ENCODE measurements around the gene SLF2.
"Not testable (repeated sequence)": the region's sequence is repeated elsewhere in the genome, so short reads cannot be mapped to it uniquely, and the experiment has no call there.

The SLF2 gene

DNA sequence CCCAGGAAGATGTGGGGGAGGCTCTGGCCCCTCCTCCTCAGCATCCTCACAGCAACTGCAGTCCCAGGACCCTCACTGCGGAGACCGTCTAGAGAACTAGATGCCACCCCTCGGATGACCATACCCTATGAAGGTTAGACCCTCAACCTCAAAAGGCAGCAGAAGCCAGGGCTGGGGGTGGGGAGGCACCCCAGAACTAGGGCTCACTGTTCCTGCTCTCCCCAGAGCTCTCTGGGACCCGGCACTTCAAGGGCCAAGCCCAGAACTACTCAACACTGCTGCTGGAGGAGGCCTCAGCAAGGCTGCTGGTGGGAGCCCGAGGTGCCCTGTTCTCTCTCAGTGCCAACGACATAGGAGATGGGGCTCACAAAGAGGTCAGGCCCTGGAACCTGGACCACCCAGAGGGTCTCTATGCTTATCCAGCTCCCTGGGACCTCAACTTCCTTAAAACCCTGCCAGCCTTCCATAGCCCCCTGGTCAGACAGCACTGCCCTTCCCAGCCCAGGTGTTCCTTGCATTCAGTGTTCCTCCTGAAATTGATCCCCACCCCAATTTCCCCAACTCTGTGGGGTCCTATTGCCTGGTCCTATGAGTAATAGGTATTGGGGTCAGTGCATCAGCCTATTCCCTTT lies 60.3 kb downstream of the SLF2 start:
- Histone ChIP-seq H3K27ac (ENCODE audit: low read depth, low read length) (no peak overlapping the region), H3K36me3 (ENCODE audit: insufficient read depth, low read length) (no peaks in the 10 kb centered on the region), H3K9ac (ENCODE audit: low read depth, low read length) (no peak overlapping the region), H3K9me3 (ENCODE audit: insufficient read depth, low read depth, low read length) (no peaks in the 10 kb centered on the region), H3K27me3 (ENCODE audit: insufficient read depth, low read length) (peaks cover 8% of the 10 kb centered on the region), H3K4me3 (ENCODE audit: low read length) (no peak overlapping the region), H3K4me1 (ENCODE audit: insufficient read depth, low read length) (peaks cover 9% of the 10 kb centered on the region; the same call in 1 of the 2 replicates)
- 95% methylated on average over 6 of the region's 6 CpGs for WGBS

DNA sequence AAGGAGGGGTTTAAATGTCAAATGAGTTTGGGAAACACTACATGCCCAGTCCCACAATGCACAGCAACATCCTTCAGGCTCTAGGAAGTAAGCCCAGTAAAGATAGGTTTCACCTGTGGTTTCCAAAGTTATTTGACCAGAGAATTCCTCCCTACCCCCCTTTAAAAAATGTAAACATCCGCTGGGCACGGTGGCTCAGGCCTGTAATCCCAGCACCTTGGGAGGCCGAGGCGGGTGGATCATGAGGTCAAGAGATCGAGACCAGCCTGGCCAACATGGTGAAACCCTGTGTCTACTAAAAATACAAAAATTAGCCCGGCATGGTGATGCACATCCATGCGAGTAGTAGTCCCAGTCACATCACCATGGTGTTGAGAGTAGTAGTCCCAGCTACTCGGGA lies 62.6 kb downstream of the SLF2 start:
- H3K27ac ChIP-seq (ENCODE audit: low read depth, low read length); H3K9me3 ChIP-seq (ENCODE audit: insufficient read depth, low read depth, low read length); H3K27me3 ChIP-seq (ENCODE audit: insufficient read depth, low read length); H3K9ac ChIP-seq (ENCODE audit: low read depth, low read length); H3K4me1 ChIP-seq (ENCODE audit: insufficient read depth, low read length); H3K4me3 ChIP-seq (ENCODE audit: low read length): not testable (repeated sequence)
- 86% methylated on average over 8 of the region's 8 CpGs for WGBS
- peaks cover 12% of the 10 kb centered on the region; the same call in 1 of the 2 replicates for H3K36me3 ChIP-seq (ENCODE audit: insufficient read depth, low read length)

DNA sequence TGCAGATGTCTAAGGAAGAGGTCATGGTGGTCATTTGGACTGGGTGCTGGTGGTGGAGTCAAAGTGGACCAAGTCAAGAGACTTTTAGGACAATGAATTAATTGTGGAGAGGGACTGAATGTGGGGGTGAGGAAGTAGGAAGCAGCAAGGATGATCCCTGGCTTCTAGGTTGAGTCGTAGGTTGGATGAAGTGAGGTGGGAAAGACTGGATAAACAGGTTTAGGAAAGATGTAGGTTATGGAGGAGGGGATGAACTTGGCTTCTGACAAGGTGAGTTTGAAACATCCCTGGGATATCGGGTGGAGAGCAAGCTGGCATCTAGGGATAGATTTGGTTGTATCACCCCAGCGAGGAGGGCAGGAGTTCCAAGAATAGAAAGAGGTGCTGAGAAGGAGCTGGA lies 64.1 kb downstream of the SLF2 start:
- peaks cover 23% of the 10 kb centered on the region for H3K36me3 ChIP-seq (ENCODE audit: insufficient read depth, low read length)
- no peak overlapping the region for H3K9ac ChIP-seq (ENCODE audit: low read depth, low read length)
- no peak overlapping the region for H3K27ac ChIP-seq (ENCODE audit: low read depth, low read length)
- H3K9me3 ChIP-seq (ENCODE audit: insufficient read depth, low read depth, low read length), result no peaks in the 10 kb centered on the region
- no peak overlapping the region for H3K4me3 ChIP-seq (ENCODE audit: low read length)
- WGBS, result 91% methylated on average over 3 of the region's 3 CpGs
- no peaks in the 10 kb centered on the region for H3K27me3 ChIP-seq (ENCODE audit: insufficient read depth, low read length)
- H3K4me1 ChIP-seq (ENCODE audit: insufficient read depth, low read length), result no peaks in the 10 kb centered on the region

DNA sequence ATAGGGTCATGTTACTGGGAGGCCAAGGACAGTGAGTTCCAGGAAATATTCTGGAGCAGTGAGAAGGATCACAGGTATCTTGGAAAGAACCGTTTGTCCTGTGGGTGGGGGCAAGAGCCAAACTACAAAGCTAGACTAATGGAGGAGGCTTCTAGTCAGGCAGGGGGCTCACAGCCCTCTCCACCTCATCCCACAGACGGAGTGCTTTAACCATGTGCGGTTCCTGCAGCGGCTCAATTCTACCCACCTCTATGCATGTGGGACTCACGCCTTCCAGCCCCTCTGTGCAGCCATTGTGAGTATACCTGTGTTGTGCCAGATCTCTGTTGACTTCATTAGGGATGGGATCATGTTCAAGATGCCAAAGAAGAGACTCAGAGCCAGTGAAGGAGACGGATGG lies 64.7 kb downstream of the SLF2 start:
- H3K36me3 ChIP-seq (ENCODE audit: insufficient read depth, low read length), result peaks cover 23% of the 10 kb centered on the region
- H3K27ac ChIP-seq (ENCODE audit: low read depth, low read length), result no peak overlapping the region
- WGBS, result 92% methylated on average over 6 of the region's 6 CpGs
- no peak overlapping the region for H3K4me3 ChIP-seq (ENCODE audit: low read length)
- H3K4me1 ChIP-seq (ENCODE audit: insufficient read depth, low read length), result no peaks in the 10 kb centered on the region
- no peaks in the 10 kb centered on the region for H3K27me3 ChIP-seq (ENCODE audit: insufficient read depth, low read length)
- no peak overlapping the region for H3K9ac ChIP-seq (ENCODE audit: low read depth, low read length)
- H3K9me3 ChIP-seq (ENCODE audit: insufficient read depth, low read depth, low read length), result no peaks in the 10 kb centered on the region

DNA sequence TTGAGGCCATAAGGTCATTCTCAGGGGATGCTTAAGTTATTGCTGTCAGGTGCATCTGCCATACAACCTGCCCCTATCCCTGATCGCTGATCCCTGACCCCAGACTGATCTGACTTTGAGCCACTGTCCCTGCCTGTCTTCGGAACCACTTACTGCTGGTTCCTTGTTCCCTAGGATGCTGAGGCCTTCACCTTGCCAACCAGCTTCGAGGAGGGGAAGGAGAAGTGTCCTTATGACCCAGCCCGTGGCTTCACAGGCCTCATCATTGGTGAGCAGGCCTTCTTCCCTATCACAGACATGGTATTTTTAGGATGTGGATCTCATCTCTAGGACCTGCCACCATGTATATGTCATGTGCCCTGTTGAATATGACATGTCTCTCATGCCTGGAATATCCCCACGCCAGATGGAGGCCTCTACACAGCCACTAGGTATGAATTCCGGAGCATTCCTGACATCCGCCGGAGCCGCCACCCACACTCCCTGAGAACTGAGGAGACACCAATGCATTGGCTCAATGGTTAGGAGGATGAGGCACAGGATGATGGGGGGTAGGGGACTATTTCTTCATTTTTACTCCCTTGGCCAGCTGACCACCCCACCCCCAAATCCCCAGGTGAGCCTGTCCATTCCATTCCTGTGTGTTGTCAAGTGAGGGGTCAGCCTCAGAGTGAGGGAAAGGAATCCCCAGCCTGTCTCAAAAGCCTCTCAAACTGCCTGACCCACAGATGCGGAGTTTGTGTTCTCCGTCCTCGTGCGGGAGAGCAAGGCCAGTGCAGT lies 65.5 kb downstream of the SLF2 start:
- Histone ChIP-seq H3K27ac (ENCODE audit: low read depth, low read length) (no peak overlapping the region), H3K4me1 (ENCODE audit: insufficient read depth, low read length) (no peaks in the 10 kb centered on the region), H3K9ac (ENCODE audit: low read depth, low read length) (no peak overlapping the region), H3K27me3 (ENCODE audit: insufficient read depth, low read length) (no peaks in the 10 kb centered on the region), H3K9me3 (ENCODE audit: insufficient read depth, low read depth, low read length) (no peaks in the 10 kb centered on the region), H3K4me3 (ENCODE audit: low read length) (no peak overlapping the region), H3K36me3 (ENCODE audit: insufficient read depth, low read length) (peaks cover 30% of the 10 kb centered on the region)
- 93% methylated on average over 13 of the region's 13 CpGs for WGBS

DNA sequence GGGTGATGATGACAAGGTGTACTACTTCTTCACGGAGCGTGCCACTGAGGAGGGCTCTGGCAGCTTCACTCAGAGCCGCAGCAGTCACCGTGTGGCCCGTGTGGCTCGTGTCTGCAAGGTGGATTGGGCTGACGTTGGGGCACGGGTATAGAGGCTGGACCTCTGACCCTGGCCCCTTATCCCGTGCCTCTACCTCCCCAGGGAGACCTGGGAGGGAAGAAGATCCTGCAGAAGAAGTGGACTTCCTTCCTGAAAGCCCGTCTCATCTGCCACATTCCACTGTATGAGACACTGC lies 66.1 kb downstream of the SLF2 start:
- Histone ChIP-seq H3K9me3 (ENCODE audit: insufficient read depth, low read depth, low read length) (no peaks in the 10 kb centered on the region), H3K9ac (ENCODE audit: low read depth, low read length) (no peak overlapping the region), H3K27ac (ENCODE audit: low read depth, low read length) (no peak overlapping the region), H3K4me1 (ENCODE audit: insufficient read depth, low read length) (no peaks in the 10 kb centered on the region), H3K4me3 (ENCODE audit: low read length) (no peak overlapping the region), H3K27me3 (ENCODE audit: insufficient read depth, low read length) (no peaks in the 10 kb centered on the region), H3K36me3 (ENCODE audit: insufficient read depth, low read length) (peaks cover 31% of the 10 kb centered on the region)
- WGBS, result 94% methylated on average over 10 of the region's 10 CpGs

DNA sequence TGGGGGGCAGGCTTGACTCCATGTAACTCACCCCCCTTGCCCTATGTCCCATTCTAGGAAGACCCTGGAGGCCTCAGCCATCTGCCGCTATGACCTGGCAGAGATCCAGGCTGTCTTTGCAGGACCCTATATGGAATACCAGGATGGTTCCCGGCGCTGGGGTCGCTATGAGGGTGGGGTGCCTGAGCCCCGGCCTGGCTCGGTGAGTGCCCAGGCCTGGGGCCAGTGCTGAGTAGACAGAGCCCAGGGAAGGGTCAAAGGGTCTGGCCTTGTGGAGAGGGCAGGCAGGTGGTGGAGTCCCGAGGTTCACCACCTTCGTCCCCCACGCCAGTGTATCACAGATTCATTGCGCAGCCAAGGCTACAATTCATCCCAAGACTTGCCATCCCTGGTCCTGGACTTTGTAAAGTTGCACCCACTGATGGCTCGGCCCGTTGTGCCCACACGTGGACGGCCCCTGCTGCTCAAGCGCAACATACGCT lies 67.1 kb downstream of the SLF2 start:
- Histone ChIP-seq H3K9me3 (ENCODE audit: insufficient read depth, low read depth, low read length) (no peaks in the 10 kb centered on the region), H3K4me1 (ENCODE audit: insufficient read depth, low read length) (no peaks in the 10 kb centered on the region), H3K36me3 (ENCODE audit: insufficient read depth, low read length) (peaks cover 31% of the 10 kb centered on the region), H3K27me3 (ENCODE audit: insufficient read depth, low read length) (no peaks in the 10 kb centered on the region), H3K9ac (ENCODE audit: low read depth, low read length) (no peak overlapping the region), H3K4me3 (ENCODE audit: low read length) (no peak overlapping the region), H3K27ac (ENCODE audit: low read depth, low read length) (no peak overlapping the region)
- WGBS, result 94% methylated on average over 16 of the region's 16 CpGs

DNA sequence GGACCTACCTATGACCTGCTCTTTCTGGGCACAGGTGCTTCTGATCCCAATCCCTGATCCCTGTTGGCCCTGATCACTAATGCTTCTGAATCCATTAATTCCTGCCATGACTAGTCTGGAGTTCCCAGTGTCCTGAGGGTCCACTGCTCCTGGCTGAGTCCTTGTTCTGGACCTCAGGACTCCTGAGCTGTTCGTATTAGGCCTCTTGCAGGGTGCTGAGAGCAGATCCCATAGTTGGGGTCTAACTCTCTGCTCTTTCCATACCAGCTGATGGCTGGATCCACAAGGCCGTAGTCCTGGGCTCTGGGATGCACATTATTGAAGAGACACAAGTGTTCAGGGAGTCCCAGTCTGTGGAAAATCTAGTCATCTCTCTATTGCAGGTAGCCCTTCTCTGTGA lies 67.5 kb downstream of the SLF2 start:
- Histone ChIP-seq H3K9ac (ENCODE audit: low read depth, low read length) (no peak overlapping the region), H3K36me3 (ENCODE audit: insufficient read depth, low read length) (peaks cover 31% of the 10 kb centered on the region), H3K4me3 (ENCODE audit: low read length) (no peak overlapping the region), H3K27me3 (ENCODE audit: insufficient read depth, low read length) (no peaks in the 10 kb centered on the region), H3K27ac (ENCODE audit: low read depth, low read length) (no peak overlapping the region), H3K4me1 (ENCODE audit: insufficient read depth, low read length) (no peaks in the 10 kb centered on the region), H3K9me3 (ENCODE audit: insufficient read depth, low read depth, low read length) (no peaks in the 10 kb centered on the region)
- WGBS, result 87% methylated on average over 2 of the region's 2 CpGs

DNA sequence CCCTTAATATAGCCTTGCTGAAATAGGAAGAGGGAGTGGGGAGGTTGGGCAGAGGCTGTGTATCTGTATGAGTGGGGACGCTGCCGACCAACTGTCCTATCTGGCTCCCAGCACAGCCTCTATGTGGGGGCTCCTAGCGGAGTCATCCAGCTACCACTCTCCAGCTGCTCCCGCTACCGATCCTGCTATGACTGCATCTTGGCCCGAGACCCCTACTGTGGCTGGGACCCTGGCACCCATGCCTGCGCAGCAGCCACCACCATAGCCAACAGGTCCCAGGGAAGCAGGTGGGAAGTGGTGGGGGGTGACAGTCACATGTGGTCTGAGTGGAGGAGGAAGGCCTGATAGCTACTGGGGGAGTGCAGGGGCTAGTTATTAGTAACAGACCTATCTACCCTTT lies 67.9 kb downstream of the SLF2 start:
- no peaks in the 10 kb centered on the region for H3K4me1 ChIP-seq (ENCODE audit: insufficient read depth, low read length)
- H3K27ac ChIP-seq (ENCODE audit: low read depth, low read length), result no peak overlapping the region
- WGBS, result 98% methylated on average over 7 of the region's 7 CpGs
- no peaks in the 10 kb centered on the region for H3K27me3 ChIP-seq (ENCODE audit: insufficient read depth, low read length)
- peaks cover 33% of the 10 kb centered on the region for H3K36me3 ChIP-seq (ENCODE audit: insufficient read depth, low read length)
- no peaks in the 10 kb centered on the region for H3K9me3 ChIP-seq (ENCODE audit: insufficient read depth, low read depth, low read length)
- H3K9ac ChIP-seq (ENCODE audit: low read depth, low read length), result no peak overlapping the region
- no peak overlapping the region for H3K4me3 ChIP-seq (ENCODE audit: low read length)

DNA sequence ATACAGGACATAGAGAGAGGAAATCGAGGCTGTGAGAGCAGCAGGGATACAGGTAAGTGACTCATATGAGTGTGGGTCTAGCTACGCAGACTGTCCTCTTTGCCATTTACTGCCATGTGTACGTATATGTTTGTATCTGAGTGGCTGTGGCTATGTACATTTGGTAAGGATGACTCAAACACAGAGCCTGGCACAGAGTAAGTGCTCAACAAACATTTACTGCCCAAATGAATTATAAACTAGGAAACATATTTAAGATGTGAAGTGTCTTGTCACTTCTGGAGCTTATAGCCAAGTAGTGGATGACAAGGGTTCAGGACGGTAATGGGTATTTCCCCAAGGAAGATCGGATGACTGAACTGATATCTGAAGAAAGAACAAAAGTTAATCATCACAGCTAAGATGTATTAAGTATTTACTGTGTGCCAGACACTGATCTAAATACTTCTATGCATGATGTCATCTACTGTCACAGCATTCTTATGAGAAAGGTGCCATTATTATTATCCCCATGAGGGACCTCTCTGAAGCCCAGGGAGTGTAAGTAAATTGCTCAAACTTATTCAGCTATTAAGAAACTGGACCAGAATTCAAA lies 68.5 kb downstream of the SLF2 start:
- no peaks in the 10 kb centered on the region for H3K27me3 ChIP-seq (ENCODE audit: insufficient read depth, low read length)
- no peaks in the 10 kb centered on the region for H3K4me1 ChIP-seq (ENCODE audit: insufficient read depth, low read length)
- no peaks in the 10 kb centered on the region for H3K9me3 ChIP-seq (ENCODE audit: insufficient read depth, low read depth, low read length)
- whole genome bisulfite sequencing, result 91% methylated on average over 5 of the region's 5 CpGs
- no peak overlapping the region for H3K9ac ChIP-seq (ENCODE audit: low read depth, low read length)
- no peak overlapping the region for H3K4me3 ChIP-seq (ENCODE audit: low read length)
- H3K36me3 ChIP-seq (ENCODE audit: insufficient read depth, low read length), result peaks cover 38% of the 10 kb centered on the region
- H3K27ac ChIP-seq (ENCODE audit: low read depth, low read length), result no peak overlapping the region

DNA sequence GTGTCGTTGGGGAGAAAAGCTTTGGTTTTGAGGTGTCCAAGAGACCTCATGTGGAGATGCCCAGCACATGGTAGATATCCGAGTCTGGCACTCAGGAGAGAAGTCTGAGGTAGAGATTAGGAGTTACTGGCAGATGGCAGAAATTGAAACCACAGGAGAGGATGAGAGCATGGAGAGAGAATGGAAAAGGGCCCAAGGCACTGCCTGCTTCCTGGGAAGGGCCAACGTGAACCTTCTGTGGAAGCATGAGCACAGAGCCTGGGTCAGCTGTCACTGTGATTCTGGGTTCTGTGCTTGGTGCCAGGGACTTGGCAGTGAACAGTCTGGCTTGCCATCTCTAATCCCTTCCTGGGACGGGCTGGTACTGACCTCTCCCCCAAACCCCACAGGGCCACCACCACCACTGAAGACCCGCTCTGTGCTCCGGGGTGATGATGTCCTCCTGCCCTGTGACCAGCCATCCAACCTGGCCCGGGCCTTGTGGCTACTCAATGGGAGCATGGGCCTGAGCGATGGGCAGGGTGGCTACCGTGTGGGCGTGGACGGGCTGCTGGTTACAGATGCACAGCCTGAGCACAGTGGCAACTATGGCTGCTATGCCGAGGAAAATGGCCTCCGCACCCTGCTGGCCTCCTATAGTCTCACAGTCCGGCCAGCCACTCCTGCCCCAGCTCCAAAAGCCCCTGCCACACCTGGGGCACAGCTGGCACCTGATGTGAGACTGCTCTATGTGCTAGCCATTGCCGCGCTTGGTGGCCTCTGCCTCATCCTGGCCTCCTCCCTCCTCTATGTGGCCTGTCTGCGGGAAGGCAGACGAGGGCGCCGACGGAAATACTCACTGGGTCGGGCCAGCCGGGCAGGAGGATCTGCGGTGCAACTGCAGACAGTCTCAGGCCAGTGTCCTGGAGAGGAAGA lies 70.4 kb downstream of the SLF2 start:
- H3K9me3 ChIP-seq (ENCODE audit: insufficient read depth, low read depth, low read length), result no peaks in the 10 kb centered on the region
- no peak overlapping the region for H3K4me3 ChIP-seq (ENCODE audit: low read length)
- WGBS, result 93% methylated on average over 24 of the region's 24 CpGs
- no peak overlapping the region for H3K9ac ChIP-seq (ENCODE audit: low read depth, low read length)
- peaks cover 40% of the 10 kb centered on the region for H3K36me3 ChIP-seq (ENCODE audit: insufficient read depth, low read length)
- H3K4me1 ChIP-seq (ENCODE audit: insufficient read depth, low read length), result no peaks in the 10 kb centered on the region
- no peak overlapping the region for H3K27ac ChIP-seq (ENCODE audit: low read depth, low read length)
- no peaks in the 10 kb centered on the region for H3K27me3 ChIP-seq (ENCODE audit: insufficient read depth, low read length)
